DOHH2 (cell line): ENCODE data around the gene MRPL58.

ENCODE experiments used
- H3F3A ChIP-seq: fragments of 200-600 bp; sonication (generic), shearing (Covaris generic); 2 replicates; pipeline ENCODE4 v1.6.0; 2016; ENCODE audit warnings: antibody characterized with exemption, mild to moderate bottlenecking; ENCODE audit not compliant: control insufficient read depth, insufficient read depth
- H3K27ac ChIP-seq: fragments of 200-600 bp; sonication (generic); 2 replicates; pipeline ENCODE4 v1.5.1; 2014; ENCODE audit warnings: low read depth, mild to moderate bottlenecking, low read length, moderate library complexity
- H3K27me3 ChIP-seq: fragments of 200-600 bp; sonication (generic); 2 replicates; pipeline ENCODE4 v1.6.1; 2014; ENCODE audit warnings: mild to moderate bottlenecking, low read length, mixed read lengths; ENCODE audit not compliant: control insufficient read depth
- H3K36me3 ChIP-seq: fragments of 200-600 bp; sonication (generic); 2 replicates; pipeline ENCODE4 v1.6.1; 2014; ENCODE audit warnings: mild to moderate bottlenecking, low read length, moderate library complexity, mixed read lengths; ENCODE audit not compliant: control insufficient read depth
- H3K4me1 ChIP-seq: fragments of 200-600 bp; sonication (generic); 2 replicates; pipeline ENCODE4 v1.6.1; 2014; ENCODE audit warnings: mild to moderate bottlenecking, low read length, mixed read lengths; ENCODE audit not compliant: control insufficient read depth
- H3K4me2 ChIP-seq: fragments of 200-600 bp; sonication (generic); 2 replicates; pipeline ENCODE4 v1.6.0; 2014; ENCODE audit warnings: mild to moderate bottlenecking, low read length, moderate library complexity
- H3K4me3 ChIP-seq: fragments of 200-600 bp; sonication (generic); 2 replicates; pipeline ENCODE4 v1.5.1; 2014; ENCODE audit warnings: mild to moderate bottlenecking, low read length, mixed read lengths
- H3K79me2 ChIP-seq: fragments of 200-600 bp; sonication (generic); 2 replicates; pipeline ENCODE4 v1.6.1; 2014; ENCODE audit warnings: mild to moderate bottlenecking, low read length, mixed read lengths; ENCODE audit not compliant: control insufficient read depth
- H3K9me2 ChIP-seq: fragments of 200-600 bp; sonication (generic); replicated peaks from 2 replicates; pipeline ENCODE4 v1.6.1; 2014; ENCODE audit warnings: mild to moderate bottlenecking, low read length, mixed read lengths; ENCODE audit not compliant: control insufficient read depth
- H3K9me3 ChIP-seq: fragments of 200-600 bp; sonication (generic); 2 replicates; pipeline ENCODE4 v1.6.1; 2014; ENCODE audit warnings: antibody characterized with exemption, low read length, mixed read lengths; ENCODE audit not compliant: control insufficient read depth, insufficient read depth
- H4K20me1 ChIP-seq: fragments of 200-600 bp; sonication (generic); 2 replicates; pipeline ENCODE4 v1.6.0; 2014; ENCODE audit warnings: low read depth, mild to moderate bottlenecking, antibody characterized with exemption, low read length, moderate library complexity; ENCODE audit not compliant: control insufficient read depth, insufficient read depth
- EZH2phosphoT487 ChIP-seq: fragments of 200-600 bp; sonication (generic); IDR thresholded peaks from 2 replicates; pipeline ENCODE4 v1.6.1; 2017; ENCODE audit warnings: borderline replicate concordance, mild to moderate bottlenecking, antibody characterized with exemption, low read length, moderate library complexity, mixed read lengths
- TF ChIP-seq, protein P1 (sequence below): fragments of 200-600 bp; sonication (generic); IDR thresholded peaks from one replicate; pipeline ENCODE4 v1.5.1; 2014; ENCODE audit warnings: antibody characterized with exemption, mild to moderate bottlenecking, low read depth, low read length; ENCODE audit not compliant: poor library complexity, severe bottlenecking

MRPL58 gene

DNA sequence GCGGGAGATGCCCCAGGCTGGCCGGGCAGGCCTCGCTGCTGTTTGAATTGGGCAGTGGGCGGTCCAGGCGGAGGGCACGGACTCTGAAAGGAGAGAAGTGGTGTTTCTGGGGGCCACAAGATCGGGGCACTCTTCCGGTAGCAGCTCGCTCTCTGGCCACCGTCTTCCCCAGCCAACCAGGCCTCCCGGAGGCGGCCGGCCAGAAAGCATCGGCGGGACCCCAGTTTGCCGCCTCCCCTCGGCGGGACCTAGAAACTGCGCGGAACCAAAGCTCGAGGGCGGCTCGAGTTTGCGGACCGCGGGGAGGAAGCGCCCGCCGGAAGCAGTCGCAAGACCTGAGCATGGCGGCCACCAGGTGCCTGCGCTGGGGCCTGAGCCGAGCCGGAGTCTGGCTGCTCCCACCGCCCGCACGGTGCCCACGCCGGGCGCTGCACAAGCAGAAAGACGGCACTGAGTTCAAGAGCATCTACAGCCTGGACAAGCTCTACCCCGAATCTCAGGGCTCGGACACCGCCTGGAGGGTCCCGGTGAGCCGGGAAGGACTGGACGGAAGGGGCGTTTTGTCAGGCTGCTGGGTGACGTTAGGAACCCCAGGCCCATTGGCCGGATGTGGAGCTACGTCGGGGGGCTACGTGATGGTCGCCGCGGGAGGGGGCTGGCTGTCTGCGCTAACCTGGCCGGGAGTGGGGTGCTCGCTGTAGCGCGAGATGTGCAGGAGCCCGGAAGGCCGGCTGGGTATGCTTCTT lies at the start of gene MRPL58:
Gene MRPL58, plus strand, starts transcription at position 325 of the 746 bp plus-strand sequence. Its CDS starts 17 bp downstream, at position 342.
- Histone ChIP-seq H4K20me1 (no peaks in the 10 kb centered on the region), H3K36me3 (peaks cover 17% of the 10 kb centered on the region), H3K79me2 (peaks cover 37% of the 10 kb centered on the region), H3K9me2 (no peaks in the 10 kb centered on the region), H3K27ac (peak within 1 kb of the TSS; percentile 38), H3K4me1 (peaks cover 21% of the 10 kb centered on the region), H3K4me2 (peak within 1 kb of the TSS; percentile 92), H3K27me3 (no peaks in the 10 kb centered on the region), H3F3A (peaks cover 9% of the 10 kb centered on the region; the same call in 1 of the 2 replicates), H3K9me3 (no peaks in the 10 kb centered on the region), H3K4me3 (peak within 1 kb of the TSS; percentile 92)
- no peak for TF ChIP-seq EZH2phosphoT487
- TF ChIP-seq, protein P1, sequence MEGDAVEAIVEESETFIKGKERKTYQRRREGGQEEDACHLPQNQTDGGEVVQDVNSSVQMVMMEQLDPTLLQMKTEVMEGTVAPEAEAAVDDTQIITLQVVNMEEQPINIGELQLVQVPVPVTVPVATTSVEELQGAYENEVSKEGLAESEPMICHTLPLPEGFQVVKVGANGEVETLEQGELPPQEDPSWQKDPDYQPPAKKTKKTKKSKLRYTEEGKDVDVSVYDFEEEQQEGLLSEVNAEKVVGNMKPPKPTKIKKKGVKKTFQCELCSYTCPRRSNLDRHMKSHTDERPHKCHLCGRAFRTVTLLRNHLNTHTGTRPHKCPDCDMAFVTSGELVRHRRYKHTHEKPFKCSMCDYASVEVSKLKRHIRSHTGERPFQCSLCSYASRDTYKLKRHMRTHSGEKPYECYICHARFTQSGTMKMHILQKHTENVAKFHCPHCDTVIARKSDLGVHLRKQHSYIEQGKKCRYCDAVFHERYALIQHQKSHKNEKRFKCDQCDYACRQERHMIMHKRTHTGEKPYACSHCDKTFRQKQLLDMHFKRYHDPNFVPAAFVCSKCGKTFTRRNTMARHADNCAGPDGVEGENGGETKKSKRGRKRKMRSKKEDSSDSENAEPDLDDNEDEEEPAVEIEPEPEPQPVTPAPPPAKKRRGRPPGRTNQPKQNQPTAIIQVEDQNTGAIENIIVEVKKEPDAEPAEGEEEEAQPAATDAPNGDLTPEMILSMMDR: peak; percentile 49

DNA sequence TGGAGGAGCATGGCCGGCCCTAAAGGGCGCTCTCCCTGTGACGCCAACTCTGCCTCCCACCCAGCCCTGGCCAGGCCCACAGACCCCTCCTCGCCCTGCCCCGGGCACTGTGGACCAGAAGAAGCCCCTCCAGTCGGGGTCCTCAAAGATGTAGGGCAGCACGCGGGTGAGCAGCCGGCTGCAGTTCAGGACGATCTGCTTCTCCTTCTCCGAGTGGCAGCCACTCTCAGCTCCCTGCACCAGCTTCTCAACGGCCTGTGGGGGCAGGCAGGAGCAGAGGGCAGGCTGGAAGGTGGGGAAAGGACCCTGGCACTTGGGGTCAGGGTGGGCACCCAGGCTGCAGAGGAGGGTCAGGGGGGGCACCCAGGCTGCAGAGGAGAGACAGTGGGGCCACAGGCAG lies 48.8 kb upstream of the MRPL58 start:
- H3F3A ChIP-seq: no peaks in the 10 kb centered on the region
- H3K9me3 ChIP-seq: no peaks in the 10 kb centered on the region
- H3K79me2 ChIP-seq: no peaks in the 10 kb centered on the region
- TF ChIP-seq, protein P1: no peak
- no peak for TF ChIP-seq EZH2phosphoT487
- H3K27ac ChIP-seq: no peak overlapping the region
- no peaks in the 10 kb centered on the region for H3K9me2 ChIP-seq
- H3K27me3 ChIP-seq: peaks cover 2% of the 10 kb centered on the region; the same call in 1 of the 2 replicates
- peaks cover 9% of the 10 kb centered on the region for H3K4me1 ChIP-seq
- H3K4me2 ChIP-seq: no peak overlapping the region
- no peaks in the 10 kb centered on the region for H4K20me1 ChIP-seq
- H3K4me3 ChIP-seq: no peak overlapping the region
- H3K36me3 ChIP-seq: no peaks in the 10 kb centered on the region

DNA sequence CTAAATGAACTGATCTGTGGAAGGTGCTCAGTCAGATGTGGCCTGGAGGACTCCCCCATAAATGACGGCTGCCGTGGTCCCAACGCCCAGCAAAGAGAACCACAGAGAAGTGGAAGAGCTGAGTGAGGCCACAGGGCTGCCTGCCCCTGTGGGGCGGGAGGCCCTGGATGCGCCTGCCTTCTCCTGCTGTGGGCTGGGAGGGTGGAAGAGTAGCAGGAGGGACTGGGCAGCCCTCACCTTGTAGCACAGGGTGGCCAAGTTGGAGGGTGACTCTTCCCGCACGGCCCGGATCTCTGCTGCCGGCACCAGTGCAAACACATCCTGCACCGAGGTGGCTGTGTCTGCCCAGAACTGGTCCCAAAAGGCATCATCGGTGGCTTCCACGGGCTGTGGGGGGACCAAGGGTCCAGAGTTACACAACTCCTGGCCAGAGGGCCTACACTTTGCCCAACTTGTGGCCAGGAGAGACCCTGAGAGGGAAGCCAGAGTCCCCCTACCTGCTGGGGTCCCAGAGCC lies 48.2 kb upstream of the MRPL58 start:
- no peaks in the 10 kb centered on the region for H3K79me2 ChIP-seq
- H3K36me3 ChIP-seq: no peaks in the 10 kb centered on the region

More for the DNA sequence above, 48.2 kb upstream of the MRPL58 start:
- Histone ChIP-seq H3F3A (no peaks in the 10 kb centered on the region), H3K27me3 (peaks cover 2% of the 10 kb centered on the region; the same call in 1 of the 2 replicates), H3K4me2 (no peak overlapping the region), H3K9me2 (no peaks in the 10 kb centered on the region), H3K27ac (no peak overlapping the region), H4K20me1 (no peaks in the 10 kb centered on the region), H3K9me3 (no peaks in the 10 kb centered on the region), H3K4me1 (peaks cover 9% of the 10 kb centered on the region), H3K4me3 (no peak overlapping the region)
- TF ChIP-seq EZH2phosphoT487: no peak
- TF ChIP-seq, protein P1: no peak
